Astrocyte (in vitro differentiated cells and primary cell): ENCODE measurements around the gene TSGA10.

Experiments
- CTCF ChIP-seq: IDR thresholded peaks from 2 replicates; pipeline ENCODE4 v1.5.1; 2011; ENCODE audit warnings: low read depth, mild to moderate bottlenecking, inconsistent platforms, low read length, moderate library complexity; ENCODE audit not compliant: insufficient read depth
- EZH2 ChIP-seq: IDR thresholded peaks from 2 replicates; pipeline ENCODE4 v1.6.1; 2012; ENCODE audit warnings: mild to moderate bottlenecking, low read length, inconsistent platforms; ENCODE audit not compliant: insufficient read depth

DNA sequence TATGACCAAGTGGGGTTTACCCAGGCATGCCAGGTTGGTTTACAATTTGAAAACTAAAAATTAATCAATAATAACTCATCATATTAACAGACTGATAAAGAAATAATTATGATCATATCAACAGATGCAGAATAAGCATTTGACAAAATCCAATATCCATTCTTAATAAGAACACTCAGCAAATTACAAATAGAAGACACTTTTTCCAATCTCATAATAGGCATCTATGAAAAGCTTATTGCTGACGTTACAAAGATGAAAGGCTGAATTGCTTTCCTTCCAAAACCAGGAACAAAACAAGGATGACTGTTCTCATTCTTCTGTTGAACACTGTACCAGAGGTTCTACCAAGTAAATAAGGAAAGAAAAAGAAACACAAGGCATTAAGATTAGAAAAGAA lies 68.4 kb downstream of the TSGA10 start:
- TF ChIP-seq CTCF: no peak
- TF ChIP-seq EZH2: no peak
